GM23338 (cell line): ENCODE data around the gene EIF4EBP3. TPM values are rescaled to one million over a fixed set of nuclear protein-coding genes. Genes with fewer than 3 reads are reported as not detected.

Experiments
- ATAC-seq: fragments of 200-7000 bp; cut with Tn5 transposase; 3 replicates; pipeline ENCODE4 v1.9.1; 2020
- DNase-seq: peaks from one replicate; pipeline ENCODE4 v3.0.0-alpha.2; 2015; ENCODE audit warnings: low spot score
- H2AFZ ChIP-seq: fragments of 200-600 bp; sonication (generic); 2 replicates; pipeline ENCODE4 v1.8.0; 2016; ENCODE audit warnings: antibody characterized with exemption, mild to moderate bottlenecking, moderate library complexity
- H3F3A ChIP-seq: fragments of 200-600 bp; sonication (generic); replicated peaks from 2 replicates; pipeline ENCODE4 v1.8.0; 2017; ENCODE audit warnings: antibody characterized with exemption, mixed run types, low read depth
- H3K27ac ChIP-seq: fragments of 200-600 bp; sonication (generic); 2 replicates; pipeline ENCODE4 v1.6.1; 2016; ENCODE audit warnings: low read depth
- H3K27me3 ChIP-seq: fragments of 200-600 bp; sonication (generic); 2 replicates; pipeline ENCODE4 v1.8.0; 2016; ENCODE audit warnings: mild to moderate bottlenecking, mixed run types, moderate library complexity; ENCODE audit not compliant: insufficient read depth
- H3K36me3 ChIP-seq: fragments of 200-600 bp; sonication (generic); 2 replicates; pipeline ENCODE4 v1.8.0; 2016; ENCODE audit warnings: mild to moderate bottlenecking; ENCODE audit not compliant: insufficient read depth
- H3K4me1 ChIP-seq: fragments of 200-600 bp; sonication (generic); 2 replicates; pipeline ENCODE4 v1.8.0; 2016; ENCODE audit warnings: mild to moderate bottlenecking, moderate library complexity; ENCODE audit not compliant: insufficient read depth
- H3K4me2 ChIP-seq: fragments of 200-600 bp; sonication (generic); 2 replicates; pipeline ENCODE4 v1.7.1; 2017; ENCODE audit warnings: mixed run types
- H3K4me3 ChIP-seq: fragments of 200-600 bp; sonication (generic); 2 replicates; pipeline ENCODE4 v1.6.1; 2016; ENCODE audit warnings: mixed run types
- H3K79me2 ChIP-seq: fragments of 200-600 bp; sonication (generic); replicated peaks from 2 replicates; pipeline ENCODE4 v1.8.0; 2017; ENCODE audit warnings: mild to moderate bottlenecking; ENCODE audit not compliant: insufficient read depth
- H3K9me2 ChIP-seq: fragments of 200-600 bp; sonication (generic); 2 replicates; pipeline ENCODE4 v1.8.0; 2017; ENCODE audit not compliant: insufficient read depth
- H4K20me1 ChIP-seq: fragments of 200-600 bp; sonication (generic); replicated peaks from 2 replicates; pipeline ENCODE4 v1.8.0; 2017; ENCODE audit warnings: mild to moderate bottlenecking; ENCODE audit not compliant: insufficient read depth
- H3K27ac Mint-ChIP-seq: 2 replicates; pipeline ENCODE4 v1.8.0; 2020; ENCODE audit warnings: inconsistent platforms, mild to moderate bottlenecking, moderate library complexity, mixed read lengths
- H3K27me3 Mint-ChIP-seq: 3 replicates; pipeline ENCODE4 v1.8.0; 2022; ENCODE audit warnings: low read depth, mild to moderate bottlenecking, moderate library complexity, mixed read lengths, inconsistent platforms; ENCODE audit not compliant: insufficient read depth, poor library complexity
- H3K36me3 Mint-ChIP-seq: 3 replicates; pipeline ENCODE4 v1.8.0; 2021; ENCODE audit warnings: low read depth, mild to moderate bottlenecking, inconsistent platforms, moderate library complexity, mixed read lengths
- H3K4me1 Mint-ChIP-seq: 3 replicates; pipeline ENCODE4 v1.8.0; 2020; ENCODE audit warnings: mild to moderate bottlenecking, inconsistent platforms, mixed read lengths
- H3K4me3 Mint-ChIP-seq: 3 replicates; pipeline ENCODE4 v1.8.0; 2021; ENCODE audit warnings: moderate library complexity, mild to moderate bottlenecking, inconsistent platforms, mixed read lengths
- H3K9me3 Mint-ChIP-seq: 3 replicates; pipeline ENCODE4 v1.8.0; 2020; ENCODE audit warnings: moderate library complexity, mild to moderate bottlenecking, inconsistent platforms, mixed read lengths
- CREB1 ChIP-seq: fragments of 250-450 bp; sonication (Bioruptor Pico); IDR thresholded peaks from 2 replicates; pipeline ENCODE4 v1.5.0; 2020; ENCODE audit warnings: low read depth, mild to moderate bottlenecking, moderate library complexity
- CTCF ChIP-seq, 2 experiments: fragments of 200-600 bp in 1 of 2; sonication (generic) in 1 of 2; conservative IDR thresholded peaks; 2 replicates each; pipeline versions ENCODE4 v1.5.1 to v1.6.1; 2016 to 2017; ENCODE audit warnings: antibody characterized with exemption in 2 of 2, low read depth in 2 of 2, mild to moderate bottlenecking in 2 of 2, moderate library complexity in 1 of 2
- ETS1 ChIP-seq: IDR thresholded peaks from 2 replicates; pipeline ENCODE4 v1.6.1; 2016; ENCODE audit warnings: antibody characterized with exemption
- EZH2 ChIP-seq: fragments of 200-600 bp; sonication (generic); IDR thresholded peaks from one replicate; pipeline ENCODE4 v1.8.0; 2017; ENCODE audit warnings: antibody characterized with exemption, mild to moderate bottlenecking, low read depth; ENCODE audit not compliant: unreplicated experiment
- EZH2phosphoT487 ChIP-seq: fragments of 200-600 bp; sonication (generic); IDR thresholded peaks from one replicate; pipeline ENCODE4 v1.8.1; 2018; ENCODE audit warnings: antibody characterized with exemption; ENCODE audit not compliant: unreplicated experiment
- JUNB ChIP-seq: IDR thresholded peaks from one replicate; pipeline ENCODE4 v1.6.1; 2016; ENCODE audit warnings: antibody characterized with exemption; ENCODE audit not compliant: unreplicated experiment
- NANOG ChIP-seq: IDR thresholded peaks from 2 replicates; pipeline ENCODE4 v1.6.1; 2016; ENCODE audit warnings: antibody characterized with exemption, borderline replicate concordance
- POLR2AphosphoS5 ChIP-seq: IDR thresholded peaks from 2 replicates; pipeline ENCODE4 v1.6.1; 2016; ENCODE audit warnings: antibody characterized with exemption, low read depth
- REST ChIP-seq: IDR thresholded peaks from one replicate; pipeline ENCODE4 v1.6.1; 2018; ENCODE audit warnings: antibody characterized with exemption; ENCODE audit not compliant: unreplicated experiment
- STAT1 ChIP-seq: IDR thresholded peaks from one replicate; pipeline ENCODE4 v1.6.1; 2016; ENCODE audit warnings: antibody characterized with exemption; ENCODE audit not compliant: unreplicated experiment
- ZNF331 ChIP-seq: fragments of 250-450 bp; sonication (Bioruptor Pico); IDR thresholded peaks from 2 replicates; pipeline ENCODE4 v1.5.0; 2020; ENCODE audit warnings: low read depth, mild to moderate bottlenecking, moderate library complexity
- ZNF462 ChIP-seq: fragments of 250-450 bp; sonication (Bioruptor Pico); IDR thresholded peaks from 2 replicates; pipeline ENCODE4 v1.5.0; 2020; ENCODE audit warnings: mild to moderate bottlenecking, moderate library complexity
- polyA plus RNA-seq: library from polyadenylated mRNA; unstranded; fragments of >200 nt; fragmentation: Nextera tagmentation; extraction: Ambion mirVana; gene quantifications from 2 replicates; pipeline ENCODE4 v1.2.1, GENCODE V29; 2016
- total RNA-seq: library from RNA; depleted of rRNA; stranded (reverse); fragments of >200 nt; shearing (Covaris generic); gene quantifications from 2 replicates; pipeline ENCODE4 v1.2.3, GENCODE V29; 2014

EIF4EBP3 gene
- total and polyA plus RNA-seq, 2 experiments from 2014 or later: 2.4 to 21.5 TPM

- Mint-ChIP-seq H3K27ac (peak within 1 kb of the TSS; percentile 93), H3K9me3 (no peaks in the 10 kb centered on the region; the same call in 2 of the 3 replicates), H3K4me3 (peak within 1 kb of the TSS; percentile 80), H3K4me1 (peaks cover 21% of the 10 kb centered on the region), H3K27me3 (peaks cover 17% of the 10 kb centered on the region), H3K36me3 (peaks cover 22% of the 10 kb centered on the region)
- Histone ChIP-seq H3K9me2 (no peaks in the 10 kb centered on the region; the same call in 1 of the 2 replicates), H3K4me3 (peak within 1 kb of the TSS; percentile 80), H3K79me2 (peaks cover 46% of the 10 kb centered on the region), H3K4me1 (peaks cover 18% of the 10 kb centered on the region), H3K27me3 (no peaks in the 10 kb centered on the region), H3K36me3 (0 out of 2 replicates have a peak, but pooled peaks cover under 1% of the 10 kb centered on the region), H2AFZ (peak within 1 kb of the TSS; percentile 53), H4K20me1 (peaks cover under 1% of the 10 kb centered on the region; the same call in 1 of the 2 replicates), H3K27ac (peak within 1 kb of the TSS; percentile 93), H3K4me2 (peak within 1 kb of the TSS; percentile 85), H3F3A (0 out of 2 replicates have a peak, but pooled peaks cover 2% of the 10 kb centered on the region)
- TF ChIP-seq REST: no peak
- TF ChIP-seq CREB1: peak; percentile 91
- no peak for TF ChIP-seq EZH2phosphoT487
- peak; percentile 97 for TF ChIP-seq POLR2AphosphoS5
- no peak for TF ChIP-seq STAT1
- no peak for TF ChIP-seq EZH2
- TF ChIP-seq ETS1: peak; percentile 83
- TF ChIP-seq ZNF331 (CRISPR knock-in tag): no peak
- TF ChIP-seq NANOG: no peak
- peak; percentile 11; the same call in 1 of the 2 replicates for TF ChIP-seq ZNF462 (CRISPR knock-in tag)
- no peak for TF ChIP-seq CTCF (conservative IDR thresholded peaks at IDR 0.05; ENCODE audit: low read depth in 2 of 2)
- no peak for TF ChIP-seq JUNB
- DNase-seq: peak; percentile 95
- ATAC-seq: peak; percentile 97
Measured at GRCh38 chr5:140557136-140557805, 9.8 kb downstream of the EIF4EBP3 start, which contains the start of gene SRA1. TSS of gene SRA1 (minus strand) at chr5:140557473. CDS start at chr5:140557452, 21 bp downstream.
